GM23248 (cell line): ENCODE data around the gene RBL2. TPM values are rescaled to one million over a fixed set of nuclear protein-coding genes. Genes with fewer than 3 reads are reported as not detected.

Experiments used
- DNase-seq: peaks from one replicate; pipeline ENCODE4 v3.0.0-alpha.2; 2015
- H2AFZ ChIP-seq: fragments of 200-600 bp; sonication (generic); 2 replicates; pipeline ENCODE4 v1.6.1; 2016; ENCODE audit warnings: antibody characterized with exemption
- H3F3A ChIP-seq: fragments of 200-600 bp; sonication (generic); 2 replicates; pipeline ENCODE4 v1.6.1; 2016; ENCODE audit warnings: mild to moderate bottlenecking, antibody characterized with exemption, mixed run types; ENCODE audit not compliant: insufficient read depth
- H3K27ac ChIP-seq: fragments of 200-600 bp; sonication (generic); 2 replicates; pipeline ENCODE4 v1.5.1; 2016; ENCODE audit warnings: mild to moderate bottlenecking
- H3K27me3 ChIP-seq: fragments of 200-600 bp; sonication (generic); replicated peaks from 2 replicates; pipeline ENCODE4 v1.6.1; 2016; ENCODE audit warnings: mild to moderate bottlenecking; ENCODE audit not compliant: insufficient read depth
- H3K36me3 ChIP-seq: fragments of 200-600 bp; sonication (generic); 2 replicates; pipeline ENCODE4 v1.6.1; 2016; ENCODE audit warnings: low read depth, mild to moderate bottlenecking
- H3K4me1 ChIP-seq: fragments of 200-600 bp; sonication (generic); 2 replicates; pipeline ENCODE4 v1.6.1; 2016; ENCODE audit warnings: mild to moderate bottlenecking; ENCODE audit not compliant: insufficient read depth
- H3K4me2 ChIP-seq: fragments of 200-600 bp; sonication (generic); one replicate; pipeline ENCODE4 v1.6.1; 2016; ENCODE audit warnings: mild to moderate bottlenecking; ENCODE audit not compliant: unreplicated experiment
- H3K4me3 ChIP-seq: fragments of 200-600 bp; sonication (generic); 2 replicates; pipeline ENCODE4 v1.5.1; 2016; ENCODE audit warnings: mild to moderate bottlenecking
- H3K79me2 ChIP-seq: fragments of 200-600 bp; sonication (generic); 2 replicates; pipeline ENCODE4 v1.6.1; 2016; ENCODE audit warnings: mild to moderate bottlenecking; ENCODE audit not compliant: insufficient read depth
- H3K9ac ChIP-seq: fragments of 200-600 bp; sonication (generic); 2 replicates; pipeline ENCODE4 v1.6.1; 2016; ENCODE audit warnings: mild to moderate bottlenecking
- H3K9me2 ChIP-seq: fragments of 200-600 bp; sonication (generic); 2 replicates; pipeline ENCODE4 v1.6.1; 2016; ENCODE audit warnings: mixed run types, mild to moderate bottlenecking, moderate library complexity; ENCODE audit not compliant: insufficient read depth
- H3K9me3 ChIP-seq: fragments of 200-600 bp; sonication (generic); one replicate; pipeline ENCODE4 v1.6.1; 2017; ENCODE audit warnings: low read depth
- H4K20me1 ChIP-seq: fragments of 200-600 bp; sonication (generic); 2 replicates; pipeline ENCODE4 v1.6.0; 2016; ENCODE audit not compliant: insufficient read depth
- EZH2 ChIP-seq: fragments of 200-600 bp; sonication (generic); IDR thresholded peaks from 2 replicates; pipeline ENCODE4 v1.6.1; 2018; ENCODE audit warnings: antibody characterized with exemption, mild to moderate bottlenecking; ENCODE audit not compliant: insufficient read depth, poor library complexity, severe bottlenecking
- EZH2phosphoT487 ChIP-seq: fragments of 200-600 bp; sonication (generic); IDR thresholded peaks from 2 replicates; pipeline ENCODE4 v1.6.1; 2018; ENCODE audit warnings: antibody characterized with exemption, moderate library complexity, mild to moderate bottlenecking, low read depth; ENCODE audit not compliant: insufficient read depth
- WGBS, 2 experiments: methylation state at CpG; one replicate each; pipeline ENCODE4 v1.1.6; 2015 to 2017; ENCODE audit warnings: low lambda C conversion rate in 2 of 2, low coverage in 1 of 2; ENCODE audit errors: missing lambda C conversion rate in 2 of 2; 5-methylcytosine and 5-hydroxymethylcytosine counted together
- in situ Hi-C: fragments of 300-500 bp; cut with MboI; formaldehyde crosslinking; loops from 2 replicates; pipeline ENCODE4 v1.15.0; 2020
- polyA plus RNA-seq: library from polyadenylated mRNA; unstranded; fragments of >200 nt; fragmentation: Nextera tagmentation; extraction: Ambion mirVana; gene quantifications from 2 replicates; pipeline ENCODE4 v1.2.1, GENCODE V29; 2016
- total RNA-seq: library from RNA; depleted of rRNA; stranded (reverse); fragments of >200 nt; shearing (Covaris generic); gene quantifications from 2 replicates; pipeline ENCODE4 v1.2.3, GENCODE V29; 2014

The RBL2 gene
- total and polyA plus RNA-seq, 2 experiments from 2014 or later: 32.2 to 44.5 TPM

DNA sequence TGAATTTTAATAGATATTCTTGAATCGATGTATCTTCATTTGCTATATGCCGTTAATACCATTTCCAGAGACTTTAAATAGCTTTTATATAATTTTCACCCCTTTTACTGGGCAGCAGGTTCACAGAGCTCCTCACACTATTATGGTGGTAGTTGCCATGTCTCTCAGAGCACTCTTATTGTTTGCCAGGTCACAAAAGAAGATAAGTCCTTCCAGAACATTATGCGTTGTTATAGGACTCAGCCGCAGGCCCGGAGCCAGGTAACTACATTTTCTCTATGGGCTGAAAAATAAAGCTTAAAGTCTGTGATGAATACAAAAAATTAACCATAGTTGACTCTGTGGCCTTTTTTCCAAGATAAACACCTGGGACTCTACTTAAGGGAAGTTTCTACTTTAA, 44.7 kb downstream of the RBL2 start:
- Histone ChIP-seq H3K4me2 (no peak overlapping the region), H3K27ac (no peak overlapping the region), H3K79me2 (no peaks in the 10 kb centered on the region), H3K27me3 (no peaks in the 10 kb centered on the region), H3K4me3 (no peak overlapping the region), H3F3A (no peaks in the 10 kb centered on the region), H3K9me3 (no peaks in the 10 kb centered on the region), H3K9ac (no peak overlapping the region), H3K36me3 (peaks cover 30% of the 10 kb centered on the region; the same call in 1 of the 2 replicates), H3K9me2 (no peaks in the 10 kb centered on the region), H2AFZ (no peak overlapping the region), H4K20me1 (no peaks in the 10 kb centered on the region), H3K4me1 (no peaks in the 10 kb centered on the region)
- DNase-seq: no peak
- no peak for TF ChIP-seq EZH2phosphoT487
- in situ Hi-C loops: no loop called here
- 96 to 98% methylated on average over 5 of the region's 5 CpGs for WGBS, 2 experiments

DNA sequence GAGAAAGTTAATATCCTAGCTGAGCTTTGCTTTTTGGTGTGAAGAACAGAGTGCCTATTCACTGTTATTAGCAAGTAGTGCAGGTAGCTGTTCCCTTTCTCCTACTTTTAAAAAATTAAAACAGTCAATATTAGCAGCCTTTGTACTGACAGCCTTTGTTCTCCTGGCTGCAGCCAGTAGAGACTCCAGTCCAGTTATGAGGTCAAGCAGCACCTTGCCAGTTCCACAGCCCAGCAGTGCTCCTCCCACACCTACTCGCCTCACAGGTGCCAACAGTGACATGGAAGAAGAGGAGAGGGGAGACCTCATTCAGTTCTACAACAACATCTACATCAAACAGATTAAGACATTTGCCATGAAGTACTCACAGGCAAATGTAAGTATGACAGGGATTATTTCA, 46.1 kb downstream of the RBL2 start:
- Histone ChIP-seq H3K4me2 (no peak overlapping the region), H3K9me3 (no peaks in the 10 kb centered on the region), H3K27ac (no peak overlapping the region), H3K4me3 (no peak overlapping the region), H3K9ac (no peak overlapping the region), H3K36me3 (peaks cover 41% of the 10 kb centered on the region), H2AFZ (no peak overlapping the region), H3K4me1 (no peaks in the 10 kb centered on the region), H3K27me3 (no peaks in the 10 kb centered on the region), H3K79me2 (no peaks in the 10 kb centered on the region), H3F3A (peaks cover 3% of the 10 kb centered on the region; the same call in 1 of the 2 replicates), H4K20me1 (no peaks in the 10 kb centered on the region), H3K9me2 (no peaks in the 10 kb centered on the region)
- DNase-seq: no peak
- TF ChIP-seq EZH2phosphoT487: no peak
- in situ Hi-C loops: no loop called here
- 94 to 100% methylated on average over 1 of the region's 1 CpG for WGBS, 2 experiments

DNA sequence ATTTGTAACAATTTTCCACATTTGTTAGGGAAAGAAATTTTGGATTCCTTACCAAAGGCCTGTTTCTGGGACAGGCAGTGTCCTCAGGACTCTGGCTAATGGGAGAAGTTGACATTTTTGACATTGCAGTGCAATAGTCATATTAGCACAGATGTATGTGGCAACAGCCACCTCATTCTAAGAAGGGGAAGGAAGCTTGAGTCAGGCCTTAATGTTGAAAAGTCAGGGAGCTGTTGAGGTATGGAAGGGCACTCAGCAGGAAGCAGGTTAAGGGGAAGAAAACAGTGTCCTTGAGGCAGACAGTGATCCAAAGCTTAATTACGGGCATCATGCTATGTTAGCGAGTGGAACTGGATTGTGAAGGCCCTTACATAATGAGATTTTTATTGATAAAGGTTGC, 47.9 kb downstream of the RBL2 start:
- Histone ChIP-seq H3K27me3 (no peaks in the 10 kb centered on the region), H3K27ac (no peak overlapping the region), H2AFZ (no peak overlapping the region), H3F3A (peaks cover 3% of the 10 kb centered on the region; the same call in 1 of the 2 replicates), H3K4me2 (no peak overlapping the region), H3K9me3 (no peaks in the 10 kb centered on the region), H3K36me3 (peaks cover 44% of the 10 kb centered on the region), H4K20me1 (no peaks in the 10 kb centered on the region), H3K4me3 (no peak overlapping the region), H3K9me2 (no peaks in the 10 kb centered on the region), H3K79me2 (no peaks in the 10 kb centered on the region), H3K9ac (no peak overlapping the region), H3K4me1 (no peaks in the 10 kb centered on the region)
- peak; percentile 44 for DNase-seq
- no peak for TF ChIP-seq EZH2
- TF ChIP-seq EZH2phosphoT487: no peak
- in situ Hi-C loops: no loop called here
- WGBS, 2 experiments: 95 to 96% methylated on average over 2 of the region's 2 CpGs

DNA sequence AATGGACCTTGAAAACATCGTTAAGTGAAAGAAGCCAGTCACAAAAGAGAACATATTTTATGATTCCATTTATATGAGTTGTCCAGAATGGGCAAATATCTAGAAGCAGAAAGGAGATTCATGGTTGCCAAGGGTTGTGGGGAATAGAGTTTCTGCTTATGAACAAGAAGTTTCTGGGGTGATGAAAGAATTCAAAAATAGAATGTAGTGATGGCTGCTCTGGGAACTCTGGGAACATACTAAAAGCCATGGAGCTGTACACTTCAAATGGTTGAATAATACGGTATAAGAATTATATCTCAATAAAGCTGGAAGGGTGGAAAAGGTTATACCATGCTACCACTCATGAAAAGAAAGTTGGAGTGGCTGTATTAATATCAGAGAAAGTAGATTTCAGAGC, 50.3 kb downstream of the RBL2 start:
- Histone ChIP-seq H3K4me2 (no peak overlapping the region), H2AFZ (no peak overlapping the region), H3K27ac (no peak overlapping the region), H4K20me1 (no peaks in the 10 kb centered on the region), H3K9me3 (no peaks in the 10 kb centered on the region), H3K4me1 (no peaks in the 10 kb centered on the region), H3K9ac (no peak overlapping the region), H3K79me2 (no peaks in the 10 kb centered on the region), H3K27me3 (no peaks in the 10 kb centered on the region), H3K4me3 (no peak overlapping the region), H3K36me3 (peaks cover 41% of the 10 kb centered on the region), H3F3A (peaks cover 3% of the 10 kb centered on the region; the same call in 1 of the 2 replicates), H3K9me2 (no peaks in the 10 kb centered on the region)
- in situ Hi-C loops: no loop called here
- DNase-seq: no peak
- WGBS, 2 experiments: 73 to 75% methylated on average over 2 of the region's 2 CpGs
- TF ChIP-seq EZH2 (no peak), EZH2phosphoT487 (no peak)

DNA sequence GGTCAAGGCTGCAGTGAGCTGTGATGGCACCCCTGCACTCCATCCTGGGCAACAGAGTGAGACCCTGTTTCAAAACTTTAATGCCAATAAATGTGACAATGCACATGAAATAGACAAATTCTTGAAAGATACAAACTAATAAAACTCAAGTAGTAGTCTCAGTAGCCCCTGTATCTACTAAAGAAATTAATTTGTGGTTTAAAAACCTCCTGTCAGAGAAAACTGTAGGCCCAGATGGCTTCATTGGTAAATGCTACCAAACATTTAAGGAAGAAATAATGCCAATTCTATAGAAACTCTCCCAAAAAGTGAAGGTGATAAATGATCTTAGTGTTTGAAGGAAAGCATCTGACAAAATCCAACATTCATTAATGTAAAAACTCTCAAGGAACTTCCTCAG, 52.0 kb downstream of the RBL2 start:
- H3K27ac ChIP-seq: no peak overlapping the region
- no peaks in the 10 kb centered on the region for H3K79me2 ChIP-seq
- H2AFZ ChIP-seq: no peak overlapping the region
- H3K9me2 ChIP-seq: no peaks in the 10 kb centered on the region
- H3F3A ChIP-seq: peaks cover 3% of the 10 kb centered on the region; the same call in 1 of the 2 replicates
- TF ChIP-seq EZH2: no peak
- no peak for TF ChIP-seq EZH2phosphoT487
- no peaks in the 10 kb centered on the region for H3K4me1 ChIP-seq
- DNase-seq: no peak
- H3K27me3 ChIP-seq: no peaks in the 10 kb centered on the region
- no peak overlapping the region for H3K4me3 ChIP-seq
- H3K36me3 ChIP-seq: peaks cover 44% of the 10 kb centered on the region
- in situ Hi-C loops: no loop called here
- H3K9me3 ChIP-seq: no peaks in the 10 kb centered on the region
- no peaks in the 10 kb centered on the region for H4K20me1 ChIP-seq
- H3K4me2 ChIP-seq: no peak overlapping the region
- no peak overlapping the region for H3K9ac ChIP-seq
